Endothelial cell of umbilical vein (primary cell): ENCODE measurements around the gene BIK.

Experiments
- JUN ChIP-seq: IDR thresholded peaks from 2 replicates; pipeline ENCODE4 v1.6.1; 2011; ENCODE audit warnings: borderline replicate concordance, low read depth; ENCODE audit not compliant: insufficient read length, insufficient read depth
- TF ChIP-seq, protein P1 (sequence below), 2 donors: IDR thresholded peaks; 1 replicate in 1 of 2; 2 replicates in 1 of 2; pipeline ENCODE4 v1.5.1; 2011; ENCODE audit warnings: low read length in 2 of 2, mild to moderate bottlenecking in 2 of 2, moderate library complexity in 2 of 2, control low read depth in 1 of 2, inconsistent platforms in 1 of 2, low read depth in 1 of 2; ENCODE audit not compliant: insufficient read depth in 1 of 2; ENCODE audit errors: extremely low read depth in 1 of 2

GRCh38 chr22:43094551-43094950, 16.0 kb upstream of the BIK start:
- TF ChIP-seq JUN: no peak
- TF ChIP-seq, protein P1, sequence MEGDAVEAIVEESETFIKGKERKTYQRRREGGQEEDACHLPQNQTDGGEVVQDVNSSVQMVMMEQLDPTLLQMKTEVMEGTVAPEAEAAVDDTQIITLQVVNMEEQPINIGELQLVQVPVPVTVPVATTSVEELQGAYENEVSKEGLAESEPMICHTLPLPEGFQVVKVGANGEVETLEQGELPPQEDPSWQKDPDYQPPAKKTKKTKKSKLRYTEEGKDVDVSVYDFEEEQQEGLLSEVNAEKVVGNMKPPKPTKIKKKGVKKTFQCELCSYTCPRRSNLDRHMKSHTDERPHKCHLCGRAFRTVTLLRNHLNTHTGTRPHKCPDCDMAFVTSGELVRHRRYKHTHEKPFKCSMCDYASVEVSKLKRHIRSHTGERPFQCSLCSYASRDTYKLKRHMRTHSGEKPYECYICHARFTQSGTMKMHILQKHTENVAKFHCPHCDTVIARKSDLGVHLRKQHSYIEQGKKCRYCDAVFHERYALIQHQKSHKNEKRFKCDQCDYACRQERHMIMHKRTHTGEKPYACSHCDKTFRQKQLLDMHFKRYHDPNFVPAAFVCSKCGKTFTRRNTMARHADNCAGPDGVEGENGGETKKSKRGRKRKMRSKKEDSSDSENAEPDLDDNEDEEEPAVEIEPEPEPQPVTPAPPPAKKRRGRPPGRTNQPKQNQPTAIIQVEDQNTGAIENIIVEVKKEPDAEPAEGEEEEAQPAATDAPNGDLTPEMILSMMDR (IDR thresholded peaks at IDR 0.05; ENCODE audit: extremely low read depth in 1 of 2, insufficient read depth in 1 of 2, low read depth in 1 of 2, low read length in 2 of 2): no peak
